NCI-H1694 treated with DMSO at 0.1 percent for 48 hours (cell line): ENCODE measurements around the gene PKDREJ.
"Not testable (repeated sequence)": the region's sequence is repeated elsewhere in the genome, so short reads cannot be mapped to it uniquely, and the experiment has no call there.

Experiments
- DNase-seq: peaks from one replicate; lab custom pipeline; 2025; lab: John Stamatoyannopoulos, UW

Gene PKDREJ

DNA sequence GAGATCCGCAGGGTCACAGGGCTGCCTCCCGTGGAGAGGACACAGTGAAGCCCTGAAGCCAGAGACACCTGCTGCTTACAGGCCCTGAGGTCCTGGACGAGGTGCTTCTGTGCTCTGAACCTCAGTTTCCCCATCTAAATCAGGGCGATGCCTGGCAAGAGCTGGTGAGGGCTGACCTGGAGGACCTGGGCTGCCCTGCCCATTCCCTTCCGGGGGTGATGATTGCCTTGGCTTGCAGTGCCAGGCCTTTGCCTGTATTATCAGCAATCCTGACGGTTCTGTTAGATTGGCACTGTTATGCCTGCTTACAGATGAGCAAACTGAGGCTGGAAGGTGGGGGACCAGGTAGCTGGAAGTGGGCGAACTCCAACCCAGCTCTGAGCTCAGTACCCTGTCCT lies 25.7 kb upstream of the PKDREJ start:
- DNase-seq, result no peak

DNA sequence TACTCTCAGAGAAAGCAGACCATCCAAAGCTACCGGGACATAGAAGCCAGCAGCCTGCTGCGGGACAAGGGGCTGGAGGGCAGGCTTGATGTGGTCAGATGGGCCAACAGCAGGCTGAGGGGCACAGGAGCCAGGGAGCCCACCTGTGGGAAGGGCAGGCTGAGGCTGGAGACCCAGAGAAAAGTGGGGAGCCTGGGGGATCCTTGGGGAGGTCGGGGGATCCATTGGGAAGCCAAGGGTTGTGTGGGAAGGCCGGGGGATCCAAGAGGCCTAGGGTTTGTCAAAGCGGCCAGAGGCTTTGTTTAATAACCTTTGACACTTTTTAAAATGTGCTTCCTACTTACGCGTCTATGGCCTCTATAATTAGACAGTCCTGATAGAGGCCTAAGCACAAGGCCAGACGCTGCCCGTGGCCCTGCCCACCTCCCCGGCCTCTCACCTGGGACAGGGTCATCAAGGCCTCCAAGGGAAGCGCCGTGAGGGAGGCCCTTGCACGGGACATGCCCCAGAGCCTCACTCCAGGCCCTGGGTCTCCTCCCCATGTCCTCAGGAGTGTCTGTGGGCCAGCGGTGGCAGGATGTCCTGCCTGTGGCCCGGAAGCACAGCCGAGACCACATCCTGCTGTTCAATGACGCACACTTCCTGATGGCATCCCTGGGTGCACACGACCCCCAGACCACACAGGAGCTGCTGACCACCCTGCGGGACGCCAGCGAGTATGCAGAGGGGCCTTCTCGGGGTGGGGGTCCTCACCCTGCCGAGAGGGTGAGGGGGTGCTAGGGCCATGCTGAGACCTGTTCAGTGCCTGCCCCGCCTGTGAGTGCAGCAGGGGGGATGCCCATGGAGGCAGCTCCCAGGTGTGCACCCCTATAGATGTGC lies 25.0 kb upstream of the PKDREJ start:
- no peak for DNase-seq

DNA sequence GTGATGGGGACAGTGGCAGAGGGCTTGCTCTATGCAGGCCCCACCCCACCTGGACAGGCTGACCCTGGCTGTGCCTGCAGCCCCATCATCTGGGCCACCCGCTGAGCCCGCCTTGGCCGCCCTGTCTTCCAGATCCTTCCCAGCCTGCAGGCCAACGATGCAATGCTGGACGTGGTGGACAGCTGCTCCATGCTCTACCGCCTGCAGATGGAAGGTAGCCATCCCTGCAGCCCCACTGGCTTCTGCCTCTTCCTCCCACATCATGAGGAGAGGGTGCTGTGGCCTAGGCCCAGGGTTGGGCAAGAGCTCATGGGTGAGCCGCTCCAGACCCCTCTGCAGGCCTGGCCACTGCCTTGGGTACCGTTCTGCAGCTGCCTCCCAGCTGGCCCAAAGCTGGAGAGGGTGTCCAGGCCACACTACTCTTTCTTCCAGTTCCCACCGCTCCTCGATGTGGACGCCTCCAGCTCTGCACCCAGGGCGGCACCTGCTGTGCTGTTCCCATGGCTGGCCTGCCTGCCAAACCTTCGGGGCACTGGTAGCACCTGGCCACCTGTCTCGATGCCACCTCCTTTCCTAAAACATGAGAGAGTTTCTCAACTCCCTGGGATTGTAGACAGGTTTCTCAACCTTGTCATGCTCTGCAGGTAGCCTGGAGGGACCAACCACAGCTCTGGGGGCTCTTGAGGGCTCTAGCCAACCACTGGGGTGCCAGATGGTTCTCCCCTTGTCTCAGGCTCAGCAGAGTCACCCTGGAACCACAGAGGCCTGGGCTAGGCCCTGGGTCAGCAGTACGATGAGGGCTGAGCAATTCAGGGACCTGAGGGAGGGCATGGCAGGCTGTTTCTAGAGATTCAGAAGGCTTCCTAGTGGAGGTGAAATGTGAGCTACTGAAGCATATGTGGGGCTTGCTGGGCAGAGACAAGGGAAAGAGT lies 24.1 kb upstream of the PKDREJ start:
- no peak for DNase-seq

DNA sequence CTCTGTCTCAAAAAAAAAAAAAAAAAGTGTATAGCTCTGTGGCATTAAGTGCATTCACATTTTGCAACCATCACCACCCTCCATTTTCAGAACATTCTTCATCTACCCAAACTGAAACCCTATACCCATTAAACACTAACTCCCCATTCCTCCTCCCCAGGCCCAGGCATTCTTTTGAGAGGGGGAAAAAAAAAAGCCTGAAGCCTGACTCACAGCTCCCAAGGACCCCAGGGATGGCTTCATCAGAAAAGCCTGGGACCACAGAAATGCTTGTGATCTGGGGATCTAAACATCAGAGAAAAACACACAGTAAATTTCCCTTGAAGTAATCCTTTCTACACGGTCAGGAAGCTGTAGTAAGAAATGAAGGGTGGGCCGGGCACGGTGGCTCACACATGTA lies 22.9 kb upstream of the PKDREJ start:
- no peak for DNase-seq

DNA sequence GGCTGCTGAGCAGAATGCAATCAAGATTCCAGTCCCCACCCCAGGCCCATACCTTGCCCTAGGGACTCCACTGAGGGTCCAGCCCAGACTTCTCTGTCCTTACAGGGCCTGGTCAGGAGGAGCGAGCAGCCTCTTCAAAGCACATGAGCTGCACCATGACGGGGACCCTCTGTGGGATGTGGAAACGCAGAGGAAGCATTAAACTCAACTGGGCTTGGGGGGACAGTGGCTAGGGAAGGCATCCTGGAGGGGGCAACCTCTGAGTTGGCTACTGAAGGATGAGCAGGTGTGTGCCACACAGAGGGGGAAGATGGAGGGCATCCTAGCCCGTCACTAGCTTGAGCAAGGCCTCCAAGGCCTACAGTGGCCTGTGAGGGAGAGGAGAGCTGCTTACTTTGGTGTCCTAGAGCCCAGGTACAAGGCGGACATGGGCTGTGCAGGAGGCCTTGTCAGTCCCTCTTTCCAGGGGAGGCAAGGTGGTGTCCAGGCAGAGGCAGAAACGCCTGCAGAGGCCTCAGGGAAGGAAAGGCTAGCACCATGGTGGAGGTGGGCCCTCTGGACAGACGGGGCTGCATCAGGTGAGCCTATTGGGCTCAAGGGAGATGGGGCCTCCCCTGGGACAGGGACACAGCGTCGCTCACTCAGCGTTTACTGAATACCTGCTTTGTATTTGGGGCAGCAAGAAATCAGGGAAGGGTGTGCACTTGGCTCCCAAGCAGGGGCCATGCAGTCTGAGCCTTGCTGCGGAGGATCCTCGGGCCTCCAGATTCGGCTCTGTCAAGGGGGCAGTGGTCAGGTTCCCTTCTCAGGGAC lies 18.9 kb upstream of the PKDREJ start:
- no peak for DNase-seq

DNA sequence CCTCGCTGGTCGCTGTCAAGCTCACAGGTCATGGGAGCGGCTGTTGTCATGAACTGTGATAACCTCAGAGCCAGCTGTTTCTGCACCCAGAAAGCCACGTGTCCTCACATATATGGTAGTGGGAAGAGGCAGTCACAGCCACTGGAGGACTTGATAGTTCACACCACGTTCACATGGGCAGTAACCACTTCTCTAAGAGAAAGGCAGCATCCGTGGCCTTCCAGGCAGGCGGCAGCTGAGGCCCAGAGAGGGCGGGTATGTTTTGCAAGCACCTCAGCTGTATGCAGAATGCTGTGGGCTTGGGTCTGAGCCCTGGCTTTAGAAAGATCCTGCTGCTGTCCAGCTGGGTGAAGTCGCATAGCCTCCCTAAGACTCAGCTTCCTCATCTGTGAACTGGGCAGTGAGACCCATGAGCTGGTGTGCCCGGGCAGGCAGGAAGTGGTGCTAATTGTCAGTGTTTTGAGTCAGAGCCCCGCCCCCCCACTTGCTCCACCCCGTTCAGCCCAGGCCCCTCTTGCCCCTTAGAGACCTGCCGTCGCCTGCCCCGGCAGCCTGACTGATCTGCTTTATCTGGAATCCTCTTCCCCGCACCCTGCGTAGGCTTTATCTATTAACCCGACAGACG lies 18.0 kb upstream of the PKDREJ start:
- no peak for DNase-seq

DNA sequence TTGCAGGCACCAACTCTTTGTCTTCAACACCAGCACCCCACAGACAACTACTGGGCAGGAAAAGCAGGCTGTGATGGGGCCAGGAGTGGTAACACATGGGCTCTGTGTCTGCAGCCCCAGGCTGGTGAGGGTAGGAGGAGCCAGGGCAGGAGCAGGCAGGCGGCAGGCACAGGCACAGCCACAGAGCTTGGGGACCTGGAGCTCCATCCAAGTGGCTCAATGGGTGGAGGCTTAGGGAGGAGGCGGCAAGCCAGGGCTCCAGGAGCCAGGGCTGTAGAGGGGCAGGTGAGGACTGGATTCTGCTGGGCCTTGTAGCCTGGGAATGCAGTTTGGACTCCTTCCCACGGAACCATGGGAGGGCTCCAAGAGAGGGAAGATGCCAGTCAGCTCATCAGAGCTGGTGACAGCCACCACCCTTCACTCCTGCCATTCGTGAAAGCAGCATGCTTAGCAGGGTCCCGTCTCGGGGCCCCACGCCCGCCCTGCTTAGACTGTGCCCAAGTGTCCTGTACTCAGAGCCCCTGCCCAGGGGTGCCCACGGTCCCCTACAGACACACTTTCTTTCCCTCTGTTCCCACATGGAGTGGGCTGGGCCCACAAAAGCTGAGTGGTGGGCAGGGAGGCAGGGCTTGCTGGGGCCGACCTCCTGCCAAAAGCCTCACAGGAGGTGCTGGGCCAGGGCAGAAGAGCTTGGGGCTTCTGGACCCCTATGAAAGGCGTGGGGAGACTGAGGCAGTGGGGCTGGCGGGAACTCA lies 17.1 kb upstream of the PKDREJ start:
- DNase-seq, result no peak

DNA sequence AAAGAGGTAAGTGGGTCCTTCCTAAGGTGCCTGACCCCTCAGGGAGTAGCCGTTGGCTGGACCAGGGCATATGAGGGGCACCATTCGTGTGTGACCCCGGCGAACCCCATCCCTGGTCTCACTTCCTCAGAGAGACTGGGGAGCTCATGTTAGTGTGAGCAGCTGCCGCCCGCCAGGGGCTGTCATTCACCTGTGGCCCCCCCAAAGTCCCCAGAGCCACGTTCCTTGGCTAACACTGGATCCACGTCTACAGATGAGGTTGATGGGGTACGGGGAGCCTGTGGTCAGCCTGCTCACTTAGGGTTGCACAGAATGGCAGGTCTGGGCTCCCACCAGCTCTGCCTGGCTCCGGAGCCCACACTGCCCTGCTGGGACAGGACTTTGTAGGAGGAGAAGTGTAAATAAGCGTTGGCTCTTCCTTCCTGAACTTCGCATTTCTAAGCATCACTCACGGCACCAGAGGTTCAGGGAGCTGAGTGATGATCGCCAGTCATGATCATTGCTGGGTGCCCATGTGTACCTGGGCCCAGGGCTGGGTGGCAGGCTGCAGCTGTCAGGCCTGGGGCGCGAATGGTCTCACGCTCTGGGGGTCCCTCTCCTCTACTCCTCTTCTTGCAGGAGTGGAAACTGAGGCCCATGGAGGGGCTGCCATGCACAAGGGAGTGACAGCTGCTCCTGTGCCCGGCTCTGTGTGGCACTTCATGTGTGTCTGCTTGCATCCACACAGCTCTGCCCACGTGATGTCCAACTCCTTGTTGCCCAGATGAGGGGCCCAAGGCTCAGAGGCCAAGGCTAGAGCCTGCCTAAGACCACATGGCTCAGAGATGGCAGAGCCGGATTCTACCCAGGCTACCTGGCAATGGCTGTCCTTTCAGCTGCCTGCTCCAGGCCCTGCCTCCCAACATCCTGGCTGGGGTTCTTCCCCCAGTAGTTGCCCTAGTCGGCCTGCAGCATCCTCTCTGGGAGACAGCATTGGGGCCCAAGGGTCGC lies 15.8 kb upstream of the PKDREJ start:
- no peak for DNase-seq

DNA sequence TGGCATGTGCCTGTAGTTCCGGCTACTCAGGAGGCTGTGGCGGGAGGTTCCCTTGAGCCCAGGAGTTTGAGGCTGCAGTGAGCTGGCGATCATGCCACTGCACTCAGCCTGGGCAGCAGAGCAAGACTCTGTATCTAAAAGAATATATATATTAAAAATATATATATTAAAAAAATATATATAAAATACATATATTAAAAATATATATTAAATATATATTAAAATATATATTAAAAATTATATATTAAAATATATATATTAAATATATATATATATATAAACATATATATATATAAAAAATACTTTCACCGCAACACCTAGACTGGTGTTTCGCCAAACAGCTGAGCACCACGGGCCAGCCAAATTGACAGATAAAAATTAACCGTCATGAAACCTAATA lies 13.4 kb upstream of the PKDREJ start:
- DNase-seq, result no peak

DNA sequence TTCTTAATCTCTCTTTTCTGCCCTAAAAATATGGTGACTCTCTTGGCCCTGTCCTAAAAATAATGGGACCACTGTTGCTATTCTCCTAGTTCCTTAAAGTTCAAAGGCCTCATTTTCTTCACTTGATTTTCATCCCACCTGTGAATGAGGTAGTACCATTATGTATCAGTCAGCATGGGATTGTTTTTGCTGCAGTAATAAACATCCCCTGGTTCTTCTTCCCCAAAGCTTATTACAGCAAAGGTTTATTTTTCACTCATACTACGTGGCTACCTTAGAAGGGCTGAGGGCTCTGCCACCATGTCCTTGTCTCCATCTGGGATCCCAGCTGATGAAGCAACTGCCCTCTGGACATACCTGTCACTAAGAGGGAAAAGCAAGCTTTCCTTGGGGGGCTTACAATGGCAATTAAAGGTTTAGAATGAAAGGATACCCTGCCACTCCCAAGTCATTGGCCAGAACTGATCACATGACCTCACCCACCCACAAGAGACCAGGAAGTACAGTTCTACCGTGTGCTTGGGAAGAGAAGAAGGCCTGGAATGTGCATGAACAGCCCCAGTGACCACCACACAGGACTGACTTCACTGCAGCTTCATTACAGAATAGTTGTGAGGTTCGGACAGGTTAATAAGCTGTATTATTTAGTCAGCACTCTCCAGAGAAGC lies 12.4 kb upstream of the PKDREJ start:
- no peak for DNase-seq

DNA sequence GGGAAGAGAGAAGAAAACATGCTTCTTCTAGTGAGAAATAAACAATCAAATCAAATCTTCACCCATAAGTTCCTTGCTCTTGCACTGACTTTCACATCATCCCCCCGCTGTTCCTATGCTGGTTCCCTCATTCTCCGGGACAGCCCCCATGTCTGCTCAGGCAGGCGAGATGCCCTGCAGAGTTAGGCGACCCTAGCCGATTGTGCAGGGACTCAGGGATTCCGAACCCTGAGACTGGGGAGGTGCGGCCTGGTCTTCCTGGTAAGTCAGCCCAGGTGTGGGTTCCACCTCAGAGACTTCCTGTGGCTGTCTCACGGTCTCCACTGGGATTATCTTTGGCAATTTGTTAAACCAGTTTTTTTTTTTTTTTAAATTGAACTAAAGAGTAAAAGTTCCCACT lies 11.2 kb upstream of the PKDREJ start:
- no peak for DNase-seq

DNA sequence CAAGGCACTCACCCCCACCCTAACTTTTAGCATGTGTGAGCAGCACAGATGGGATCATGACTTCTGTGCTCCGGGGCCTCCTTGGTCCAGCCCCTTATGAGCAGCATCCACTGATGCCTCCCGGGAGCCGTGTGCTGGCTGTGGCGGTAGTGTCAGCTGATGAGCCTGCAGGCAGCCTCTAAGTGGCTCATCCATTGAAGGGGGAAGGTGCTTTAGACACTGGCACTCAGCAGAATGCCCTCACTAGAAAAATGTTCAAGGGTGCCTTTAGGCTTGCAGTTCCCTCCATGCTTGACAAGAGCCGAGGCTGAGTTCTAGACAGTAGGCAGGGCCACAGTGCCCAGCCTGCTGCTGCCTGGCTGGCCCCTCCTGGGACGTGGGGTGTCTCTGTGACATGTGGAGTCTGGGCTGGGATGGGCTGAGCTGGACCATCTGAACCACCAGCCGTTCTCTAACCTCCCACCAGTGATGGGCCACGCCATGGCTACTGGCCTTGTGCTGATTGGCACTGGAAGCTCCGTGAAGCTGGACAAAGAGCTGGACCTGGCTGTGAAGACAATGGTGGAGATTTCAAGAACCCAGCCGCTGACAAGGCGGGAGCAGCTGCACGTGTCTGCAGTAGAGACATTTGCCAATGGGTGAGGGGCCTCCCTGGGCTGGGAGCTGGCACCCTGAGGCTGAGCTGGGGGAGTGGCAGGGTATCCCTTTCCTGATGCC lies 10.4 kb upstream of the PKDREJ start:
- DNase-seq, result no peak

DNA sequence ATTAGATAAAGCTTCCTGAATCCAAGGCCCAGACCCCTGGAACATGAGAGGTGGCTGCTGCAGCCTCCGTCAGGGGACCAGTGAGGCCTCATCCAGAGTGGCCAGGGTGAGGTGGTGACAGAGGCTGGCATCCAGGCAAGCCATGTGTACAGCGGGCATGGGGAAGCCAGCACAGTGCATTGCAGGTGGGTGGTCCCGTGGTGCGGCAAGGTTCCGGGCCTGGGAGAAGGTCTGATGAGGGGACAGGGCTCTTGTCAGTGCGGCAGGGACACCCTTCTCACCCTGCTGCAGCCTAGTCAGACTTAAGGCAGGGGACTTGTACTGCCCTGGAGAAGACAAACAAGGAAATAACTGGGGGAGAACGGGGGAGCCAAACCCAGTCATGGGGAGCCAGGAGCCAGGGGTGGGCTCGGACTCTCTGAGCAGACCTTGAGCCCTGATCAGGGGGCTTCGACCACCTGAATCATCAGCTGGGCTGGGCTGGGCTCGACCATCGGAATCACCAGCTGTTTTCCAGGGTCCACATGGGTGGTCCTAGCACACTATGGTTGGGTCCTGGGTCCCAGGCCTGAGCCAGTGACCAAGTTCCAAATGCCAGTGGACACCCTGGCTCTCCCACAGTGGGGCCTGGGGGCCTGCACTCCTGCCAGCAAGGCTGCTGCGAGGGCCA lies 9.8 kb upstream of the PKDREJ start:
- DNase-seq, result no peak

DNA sequence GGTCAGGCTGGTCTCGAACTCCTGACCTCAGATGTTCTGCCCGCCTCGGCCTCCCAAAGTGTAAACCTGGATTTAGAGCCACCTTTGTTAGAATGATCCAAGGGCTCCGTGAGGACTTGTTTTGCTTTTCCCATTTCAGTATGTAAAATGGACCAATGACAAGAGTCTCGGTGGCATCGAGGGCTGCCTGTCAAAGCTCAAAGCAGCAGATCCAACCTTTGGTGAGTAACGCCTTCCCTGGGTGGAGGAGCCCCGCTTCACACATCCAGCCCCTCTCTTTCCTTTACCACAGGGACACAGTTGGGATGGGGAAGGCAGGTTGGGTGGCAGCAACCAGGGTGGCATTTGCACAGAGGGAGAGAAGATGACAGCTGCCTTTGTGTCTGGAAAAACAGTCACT lies 9.1 kb upstream of the PKDREJ start:
- DNase-seq, result no peak

DNA sequence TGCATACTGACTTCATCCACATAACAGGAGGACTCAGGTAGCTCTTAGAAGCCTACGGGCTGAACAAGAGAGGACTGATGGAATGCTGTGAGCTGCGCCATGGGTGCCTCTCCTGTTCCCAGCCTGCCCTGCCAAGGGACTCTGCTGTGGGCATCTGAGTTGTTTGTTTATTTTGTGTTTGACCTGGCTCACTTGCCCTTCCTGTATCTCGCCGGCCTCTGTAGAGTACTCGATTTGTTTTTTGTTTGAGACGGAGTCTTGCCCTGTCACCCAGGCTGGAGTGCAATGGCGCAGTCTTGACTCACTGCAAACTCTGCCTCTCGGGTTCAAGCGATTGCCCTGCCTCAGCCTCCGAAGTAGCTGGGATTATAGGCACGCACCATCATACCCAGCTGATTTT lies 6.4 kb upstream of the PKDREJ start:
- DNase-seq, result no peak

DNA sequence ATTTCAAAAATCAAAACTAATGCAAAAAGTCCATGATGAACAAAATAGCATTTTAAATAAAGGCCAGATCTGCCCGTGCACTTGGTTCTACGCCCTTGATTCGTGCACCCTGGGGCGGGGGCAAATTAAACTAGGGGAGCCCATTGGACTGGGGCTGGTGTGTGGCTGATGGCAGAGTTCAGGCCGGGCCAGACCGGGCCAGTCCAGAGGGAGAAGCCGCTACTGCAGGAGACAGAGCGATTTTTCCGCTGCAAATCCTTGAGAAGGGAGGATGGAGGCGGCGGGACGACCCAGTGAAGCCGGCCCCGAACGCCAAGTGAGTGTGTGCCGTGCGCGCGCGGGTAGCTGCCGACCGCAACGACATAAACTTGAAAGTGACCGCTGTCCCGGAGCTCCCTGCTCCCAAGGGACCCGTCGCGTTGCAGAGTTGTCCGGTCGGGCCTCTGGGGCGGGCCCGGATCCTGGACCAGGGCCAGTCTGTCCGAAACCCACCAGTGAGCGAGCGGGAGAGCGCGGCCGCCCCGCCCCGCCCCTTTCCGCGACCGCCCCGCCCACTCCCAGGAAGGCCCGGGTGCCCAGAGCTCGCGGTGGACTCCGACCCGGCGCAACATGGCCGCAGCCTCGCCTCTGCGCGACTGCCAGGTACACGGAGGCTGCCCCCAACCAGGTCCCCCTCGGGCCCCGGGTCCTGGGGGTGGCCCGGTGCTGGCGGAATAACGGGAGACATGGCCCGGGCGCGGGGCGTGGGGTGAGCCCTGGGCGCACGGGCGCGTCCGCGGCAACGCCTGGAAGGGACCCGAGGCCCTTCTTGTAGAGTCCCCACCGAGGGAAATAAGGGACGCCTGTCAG lies 4.5 kb upstream of the PKDREJ start, which contains the start of gene TTC38:
Gene TTC38, plus strand, starts transcription at position 578 of the 849 bp plus-strand sequence. Its CDS starts 32 bp downstream, at position 610.
- peak; percentile 13 for DNase-seq

DNA sequence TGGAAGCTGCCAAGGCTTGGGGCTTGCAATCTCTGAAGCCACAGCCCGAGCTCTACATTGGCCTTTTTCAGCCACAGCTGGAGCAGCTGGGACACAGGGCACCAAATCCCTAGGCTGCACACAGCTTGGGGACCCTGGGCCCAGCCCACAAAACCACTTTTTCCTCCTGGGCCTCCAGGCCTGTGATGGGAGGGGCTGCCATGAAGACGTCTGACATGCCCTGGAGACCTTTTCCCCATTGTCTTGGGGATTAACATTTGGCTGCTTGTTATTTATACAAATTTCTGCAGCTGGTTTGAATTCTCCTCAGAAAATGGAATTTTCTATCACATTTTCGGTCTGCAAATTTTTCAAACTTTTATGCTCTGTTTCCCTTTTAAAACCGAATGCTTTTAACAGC lies 2.5 kb upstream of the PKDREJ start:
- DNase-seq, result not testable (repeated sequence)
